ENCODE results near the gene SEPTIN2.
"Not testable (repeated sequence)": the region's sequence is repeated elsewhere in the genome, so short reads cannot be mapped to it uniquely, and the experiment has no call there.

SEPTIN2 gene

GRCh38 chr2:241354668-241355658 is 39.2 kb downstream of the SEPTIN2 start:
- FAIRE-seq: no peak

- no peak for FAIRE-seq
Measured at GRCh38 chr2:241355983-241356870, 40.5 kb downstream of the SEPTIN2 start, which contains the start of gene FARP2. Gene FARP2, plus strand, starts transcription at chr2:241356285. Its CDS starts 16,823 bp downstream, at chr2:241373108.

GRCh38 chr2:241356871-241357260 is 41.1 kb downstream of the SEPTIN2 start:
- FAIRE-seq: no peak

- FAIRE-seq: no peak
Measured at GRCh38 chr2:241357531-241357930, 41.8 kb downstream of the SEPTIN2 start.

GRCh38 chr2:241358470-241358869 is 42.7 kb downstream of the SEPTIN2 start:
- no peak for FAIRE-seq

GRCh38 chr2:241359481-241360045 is 43.8 kb downstream of the SEPTIN2 start:
- FAIRE-seq: no peak

- no peak for FAIRE-seq
Measured at GRCh38 chr2:241363426-241363825, 47.7 kb downstream of the SEPTIN2 start.

GRCh38 chr2:241364781-241365180 is 49.1 kb downstream of the SEPTIN2 start:
- no peak for FAIRE-seq

GRCh38 chr2:241366678-241367077 is 51.0 kb downstream of the SEPTIN2 start:
- no peak for FAIRE-seq

GRCh38 chr2:241368643-241369042 is 52.9 kb downstream of the SEPTIN2 start:
- no peak for FAIRE-seq

- FAIRE-seq: no peak
Measured at GRCh38 chr2:241372361-241372992, 56.8 kb downstream of the SEPTIN2 start.

- FAIRE-seq: no peak
Measured at GRCh38 chr2:241373446-241373845, 57.7 kb downstream of the SEPTIN2 start.

- not testable (repeated sequence) for FAIRE-seq
Measured at GRCh38 chr2:241373906-241374305, 58.2 kb downstream of the SEPTIN2 start.

GRCh38 chr2:241375300-241375699 is 59.6 kb downstream of the SEPTIN2 start:
- no peak for FAIRE-seq

- FAIRE-seq: no peak
Measured at GRCh38 chr2:241376808-241377207, 61.1 kb downstream of the SEPTIN2 start.

GRCh38 chr2:241378816-241379215 is 63.1 kb downstream of the SEPTIN2 start:
- FAIRE-seq: no peak

- no peak for FAIRE-seq
Measured at GRCh38 chr2:241379481-241380480, 64.1 kb downstream of the SEPTIN2 start.

- no peak for FAIRE-seq
Measured at GRCh38 chr2:241381872-241382271, 66.1 kb downstream of the SEPTIN2 start.

GRCh38 chr2:241385450-241385849 is 69.7 kb downstream of the SEPTIN2 start:
- not testable (repeated sequence) for FAIRE-seq

- FAIRE-seq: no peak
Measured at GRCh38 chr2:241386519-241386918, 70.8 kb downstream of the SEPTIN2 start.

GRCh38 chr2:241389697-241390096 is 74.0 kb downstream of the SEPTIN2 start:
- no peak for FAIRE-seq

Measured in TTC549 (cell line).